RWPE2 (cell line): ENCODE results near the gene CHI3L1.

Experiments used
- ATAC-seq: fragments of 200-7000 bp; cut with Tn5 transposase; 3 replicates; pipeline ENCODE4 v1.9.1; 2021; ENCODE audit warnings: low read depth
- DNase-seq: peaks from one replicate; pipeline ENCODE4 v3.0.0-alpha.2; 2020; ENCODE audit warnings: low spot score
- H3K27ac ChIP-seq: fragments of 450-650 bp; 2 replicates; pipeline ENCODE4 v1.5.1; 2017; ENCODE audit warnings: mild to moderate bottlenecking; ENCODE audit not compliant: poor library complexity, severe bottlenecking
- H3K27me3 ChIP-seq: fragments of 250-450 bp; sonication (Bioruptor Pico); 2 replicates; pipeline ENCODE4 v1.5.1; 2021; ENCODE audit warnings: mild to moderate bottlenecking, moderate library complexity; ENCODE audit not compliant: insufficient read depth, poor library complexity, severe bottlenecking
- H3K36me3 ChIP-seq: fragments of 250-450 bp; sonication (Bioruptor Pico); 2 replicates; pipeline ENCODE4 v1.5.1; 2020; ENCODE audit warnings: low read depth, mild to moderate bottlenecking, moderate library complexity
- H3K4me1 ChIP-seq: fragments of 250-450 bp; sonication (Bioruptor Pico); 2 replicates; pipeline ENCODE4 v1.5.1; 2021; ENCODE audit warnings: mild to moderate bottlenecking, moderate library complexity; ENCODE audit not compliant: insufficient read depth, poor library complexity, severe bottlenecking
- H3K4me3 ChIP-seq: fragments of 250-450 bp; sonication (Bioruptor Pico); 2 replicates; pipeline ENCODE4 v1.5.1; 2021; ENCODE audit warnings: mild to moderate bottlenecking, moderate library complexity; ENCODE audit not compliant: severe bottlenecking
- H3K9me3 ChIP-seq: fragments of 250-450 bp; sonication (Bioruptor Pico); 2 replicates; pipeline ENCODE4 v1.5.1; 2021; ENCODE audit warnings: mild to moderate bottlenecking, moderate library complexity; ENCODE audit not compliant: severe bottlenecking
- CTCF ChIP-seq: fragments of 450-650 bp; IDR thresholded peaks from one replicate; pipeline ENCODE4 v1.5.1; 2017; ENCODE audit warnings: mild to moderate bottlenecking, moderate library complexity; ENCODE audit not compliant: poor library complexity, severe bottlenecking

The CHI3L1 gene

GRCh38 chr1:203165800-203166161 is 20.7 kb downstream of the CHI3L1 start:
- H3K27me3 ChIP-seq, result no peaks in the 10 kb centered on the region
- no peaks in the 10 kb centered on the region for H3K36me3 ChIP-seq
- H3K4me3 ChIP-seq, result no peak overlapping the region
- no peaks in the 10 kb centered on the region for H3K4me1 ChIP-seq
- TF ChIP-seq CTCF, result no peak
- ATAC-seq (no peak), DNase-seq (no peak)
- H3K27ac ChIP-seq, result no peak overlapping the region
- no peaks in the 10 kb centered on the region for H3K9me3 ChIP-seq

- no peak for TF ChIP-seq CTCF
- DNase-seq, result no peak
- Histone ChIP-seq H3K27ac (no peak overlapping the region), H3K4me3 (no peak overlapping the region), H3K4me1 (no peaks in the 10 kb centered on the region), H3K27me3 (no peaks in the 10 kb centered on the region), H3K9me3 (no peaks in the 10 kb centered on the region), H3K36me3 (no peaks in the 10 kb centered on the region)
- no peak for ATAC-seq
Measured at GRCh38 chr1:203165101-203165799, 21.3 kb downstream of the CHI3L1 start.

- Histone ChIP-seq H3K9me3 (no peaks in the 10 kb centered on the region), H3K36me3 (no peaks in the 10 kb centered on the region), H3K27ac (no peak overlapping the region), H3K27me3 (no peaks in the 10 kb centered on the region), H3K4me1 (no peaks in the 10 kb centered on the region), H3K4me3 (no peak overlapping the region)
- DNase-seq, result no peak
- no peak for TF ChIP-seq CTCF
- ATAC-seq, result no peak
Measured at GRCh38 chr1:203163891-203164635, 22.4 kb downstream of the CHI3L1 start.

- DNase-seq (no peak), ATAC-seq (no peak)
- Histone ChIP-seq H3K27me3 (no peaks in the 10 kb centered on the region), H3K27ac (no peak overlapping the region), H3K9me3 (no peaks in the 10 kb centered on the region), H3K4me1 (no peaks in the 10 kb centered on the region), H3K36me3 (no peaks in the 10 kb centered on the region), H3K4me3 (no peak overlapping the region)
- no peak for TF ChIP-seq CTCF
Measured at GRCh38 chr1:203162403-203162802, 24.1 kb downstream of the CHI3L1 start.

GRCh38 chr1:203161703-203162102 is 24.8 kb downstream of the CHI3L1 start:
- Histone ChIP-seq H3K36me3 (no peaks in the 10 kb centered on the region), H3K9me3 (no peaks in the 10 kb centered on the region), H3K4me3 (no peak overlapping the region), H3K4me1 (no peaks in the 10 kb centered on the region), H3K27me3 (no peaks in the 10 kb centered on the region), H3K27ac (no peak overlapping the region)
- ATAC-seq (no peak), DNase-seq (no peak)
- TF ChIP-seq CTCF, result no peak
